ENCODE data around the gene SELENBP1. TPM values are rescaled to one million over a fixed set of nuclear protein-coding genes. Genes with fewer than 3 reads are reported as not detected.

The SELENBP1 gene
- total RNA-seq, 1 experiment from 2014 or later = 29.8 TPM

DNA sequence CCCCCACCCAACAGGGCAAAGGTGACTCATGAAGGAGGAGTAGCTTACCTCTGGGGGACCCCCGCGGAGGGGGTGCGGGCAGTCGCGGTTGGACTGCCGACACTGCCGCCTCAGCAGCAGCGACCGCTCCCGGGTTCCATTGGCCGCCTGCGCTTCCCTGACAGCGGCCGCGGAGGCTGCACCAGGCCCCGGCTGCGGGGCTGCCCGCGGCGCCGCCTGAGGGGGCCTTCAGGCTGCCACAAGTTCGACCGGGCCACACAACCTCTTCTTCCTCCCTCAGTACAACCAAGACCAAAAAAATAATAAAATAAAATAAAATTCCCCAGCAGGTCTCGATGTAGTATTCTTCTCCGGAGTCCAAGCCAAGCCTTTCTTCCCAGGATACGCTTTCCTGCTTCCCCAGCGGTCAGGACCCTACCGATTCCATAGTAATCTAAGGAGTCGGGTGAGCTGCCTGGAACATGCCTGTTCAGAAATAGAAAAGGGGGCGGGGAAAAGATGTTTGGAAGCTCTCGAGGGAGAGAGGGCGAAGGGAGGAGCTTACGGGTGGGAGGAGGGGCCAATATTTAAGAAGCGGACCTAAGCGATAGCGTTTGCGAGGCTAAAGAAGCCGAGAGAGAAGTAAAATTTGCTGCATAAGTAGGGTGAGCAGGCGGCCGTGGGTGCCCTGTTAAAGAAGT lies 45.1 kb downstream of the SELENBP1 start, which contains the start of gene PI4KB:
Gene PI4KB, minus strand, starts transcription at position 194 of the 680 bp plus-strand sequence. CDS start 10,935 bp downstream, outside the sequence.
- POLR2A ChIA-PET (ENCODE audit: unreplicated experiment) = interaction anchor here (0.5 to 1.1 kb wide), 9 partner anchors 13 to 1022 kb away, joined by 3 to 12 read pairs (median 6); partner anchors contain the start of gene CGN
- H3K27me3 ChIP-seq (ENCODE audit: low read length) = no peaks in the 10 kb centered on the region
- H3K4me3 ChIP-seq (ENCODE audit: low read length) = peak within 1 kb of the TSS; percentile 72
- no TSS peak for BruUV-seq (replicated peaks)
- intact Hi-C loops (cut with micrococcal nuclease) = loop anchor here (1.0 to 5.0 kb wide), 4 partner anchors 13 to 130 kb away; partner anchors contain the start of genes PIP5K1A and ZNF687
- H3K4me1 ChIP-seq (ENCODE audit: insufficient read depth, low read length) = peaks cover 37% of the 10 kb centered on the region
- H3K9me2 ChIP-seq (replicated peaks; ENCODE audit: low read length) = no peaks in the 10 kb centered on the region
- H3K27ac ChIP-seq (ENCODE audit: low read length) = peak within 1 kb of the TSS; percentile 85
- H4K20me1 ChIP-seq (ENCODE audit: low read length) = peaks cover 3% of the 10 kb centered on the region; the same call in 1 of the 2 replicates
- H2AFZ ChIP-seq (ENCODE audit: low read length) = peak within 1 kb of the TSS; percentile 91
- H3K79me2 ChIP-seq (ENCODE audit: low read length) = peaks cover 49% of the 10 kb centered on the region
- peak within 1 kb of the TSS; percentile 98 for H3K4me2 ChIP-seq (ENCODE audit: low read length)
- TF ChIP-seq, protein P1, sequence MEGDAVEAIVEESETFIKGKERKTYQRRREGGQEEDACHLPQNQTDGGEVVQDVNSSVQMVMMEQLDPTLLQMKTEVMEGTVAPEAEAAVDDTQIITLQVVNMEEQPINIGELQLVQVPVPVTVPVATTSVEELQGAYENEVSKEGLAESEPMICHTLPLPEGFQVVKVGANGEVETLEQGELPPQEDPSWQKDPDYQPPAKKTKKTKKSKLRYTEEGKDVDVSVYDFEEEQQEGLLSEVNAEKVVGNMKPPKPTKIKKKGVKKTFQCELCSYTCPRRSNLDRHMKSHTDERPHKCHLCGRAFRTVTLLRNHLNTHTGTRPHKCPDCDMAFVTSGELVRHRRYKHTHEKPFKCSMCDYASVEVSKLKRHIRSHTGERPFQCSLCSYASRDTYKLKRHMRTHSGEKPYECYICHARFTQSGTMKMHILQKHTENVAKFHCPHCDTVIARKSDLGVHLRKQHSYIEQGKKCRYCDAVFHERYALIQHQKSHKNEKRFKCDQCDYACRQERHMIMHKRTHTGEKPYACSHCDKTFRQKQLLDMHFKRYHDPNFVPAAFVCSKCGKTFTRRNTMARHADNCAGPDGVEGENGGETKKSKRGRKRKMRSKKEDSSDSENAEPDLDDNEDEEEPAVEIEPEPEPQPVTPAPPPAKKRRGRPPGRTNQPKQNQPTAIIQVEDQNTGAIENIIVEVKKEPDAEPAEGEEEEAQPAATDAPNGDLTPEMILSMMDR (conservative IDR thresholded peaks at IDR 0.05; ENCODE audit: low read depth, low read length) = no peak
- TF ChIP-seq EZH2phosphoT487 (IDR thresholded peaks at IDR 0.05; ENCODE audit: borderline replicate concordance, low read length) = no peak
- TF ChIP-seq EZH2 (IDR thresholded peaks at IDR 0.05; ENCODE audit: low read length, unreplicated experiment) = no peak
- CTCF ChIA-PET = interaction anchor here (0.6 to 4.2 kb wide), 5 partner anchors 13 to 212 kb away, joined by 3 to 35 read pairs (median 5); no protein-coding TSS in a partner anchor
- peaks cover 16% of the 10 kb centered on the region for H3K36me3 ChIP-seq (ENCODE audit: low read depth, low read length)
- no peaks in the 10 kb centered on the region for H3F3A ChIP-seq (ENCODE audit: low read length, unreplicated experiment)
- H3K9ac ChIP-seq (ENCODE audit: low read length) = peak within 1 kb of the TSS; percentile 92
- DNase-seq = peak; percentile 100
- H3K9me3 ChIP-seq (ENCODE audit: low read length) = no peaks in the 10 kb centered on the region
- ATAC-seq = peak; percentile 83

DNA sequence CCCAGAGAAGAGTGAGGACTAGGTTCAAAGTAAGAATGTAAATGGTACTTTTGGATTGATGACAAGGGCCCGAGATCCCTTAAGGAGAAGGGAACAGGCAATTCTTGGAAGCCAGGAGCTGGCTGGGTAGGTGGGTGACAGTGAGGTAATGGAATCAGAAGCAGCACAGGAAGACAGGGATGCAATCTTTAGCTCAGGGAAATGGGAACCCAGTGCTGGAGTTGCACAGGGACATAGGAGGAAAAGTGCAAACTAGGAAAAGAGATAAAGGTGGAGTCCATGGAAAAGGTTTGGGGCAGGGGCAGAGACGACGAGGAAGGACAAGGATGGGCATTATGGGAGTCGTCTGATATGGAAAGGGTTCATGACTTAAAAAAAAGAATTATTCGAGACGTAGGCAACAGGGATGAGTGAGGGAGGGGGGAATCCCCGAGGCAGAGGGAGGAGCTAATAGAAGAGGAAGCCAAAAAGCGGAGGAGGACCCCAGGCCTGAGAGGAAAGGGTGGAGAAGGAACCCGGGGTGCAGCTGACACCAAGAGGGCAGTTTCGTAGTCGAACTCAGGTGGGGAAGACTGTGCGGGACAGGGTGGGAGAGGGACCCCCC lies 45.8 kb downstream of the SELENBP1 start:
- POLR2A ChIA-PET (ENCODE audit: unreplicated experiment) = interaction anchor here (0.6 to 0.7 kb wide), 3 partner anchors 13 to 1021 kb away, joined by 3 to 12 read pairs (median 3); no protein-coding TSS in a partner anchor
- peaks cover 55% of the 10 kb centered on the region for H3K79me2 ChIP-seq (ENCODE audit: low read length)

More for the DNA sequence above, 45.8 kb downstream of the SELENBP1 start:
- ATAC-seq (peak; percentile 18), DNase-seq (peak; percentile 33)
- peaks cover 20% of the 10 kb centered on the region for H3K36me3 ChIP-seq (ENCODE audit: low read depth, low read length)
- peak overlapping the region; percentile 34; the same call in 1 of the 2 replicates for H2AFZ ChIP-seq (ENCODE audit: low read length)
- peaks cover 37% of the 10 kb centered on the region for H3K4me1 ChIP-seq (ENCODE audit: insufficient read depth, low read length)
- no peaks in the 10 kb centered on the region for H3K27me3 ChIP-seq (ENCODE audit: low read length)
- H3K4me2 ChIP-seq (ENCODE audit: low read length) = peak overlapping the region; percentile 98
- intact Hi-C loops (cut with micrococcal nuclease) = loop anchor here (1.0 to 5.0 kb wide), 4 partner anchors 14 to 129 kb away; partner anchors contain the start of genes PIP5K1A and ZNF687
- H3K9me3 ChIP-seq (ENCODE audit: low read length) = no peaks in the 10 kb centered on the region
- TF ChIP-seq EZH2 (IDR thresholded peaks at IDR 0.05; ENCODE audit: low read length, unreplicated experiment) = no peak
- TF ChIP-seq, protein P1 (conservative IDR thresholded peaks at IDR 0.05; ENCODE audit: low read depth, low read length) = no peak
- no peak for TF ChIP-seq EZH2phosphoT487 (IDR thresholded peaks at IDR 0.05; ENCODE audit: borderline replicate concordance, low read length)
- H3K27ac ChIP-seq (ENCODE audit: low read length) = peak overlapping the region; percentile 85
- H3K9me2 ChIP-seq (replicated peaks; ENCODE audit: low read length) = no peaks in the 10 kb centered on the region
- BruUV-seq (replicated peaks) = no TSS peak
- CTCF ChIA-PET = interaction anchor here (0.5 to 4.2 kb wide), 4 partner anchors 13 to 323 kb away, joined by 3 to 35 read pairs (median 4); no protein-coding TSS in a partner anchor
- H3K9ac ChIP-seq (ENCODE audit: low read length) = peak overlapping the region; percentile 92
- H4K20me1 ChIP-seq (ENCODE audit: low read length) = peaks cover 3% of the 10 kb centered on the region; the same call in 1 of the 2 replicates
- H3K4me3 ChIP-seq (ENCODE audit: low read length) = peak overlapping the region; percentile 72
- no peaks in the 10 kb centered on the region for H3F3A ChIP-seq (ENCODE audit: low read length, unreplicated experiment)
